IMR-90 (cell line): Measurements from ENCODE around the gene LAMA4. TPM values are rescaled to one million over a fixed set of nuclear protein-coding genes. Genes with fewer than 3 reads are reported as not detected.
A peak's percentile ranks its signal among the peaks of the same experiment; 100 is the strongest.

Experiments
- ATAC-seq: fragments of 200-7000 bp; cut with Tn5 transposase; 2 replicates; pipeline ENCODE4 v1.9.1; 2020; ENCODE audit warnings: low read depth, mild to moderate bottlenecking, moderate library complexity
- BruUV-seq: library from RNA; stranded (reverse); fragments of 400-500 nt; replicated peaks from 2 replicates; lab custom pipeline; 2021; lab: Mats Ljungman, UMichigan
- CTCF ChIA-PET: fragments of 300-600 bp; formaldehyde crosslinking; extraction: SDS; loops from one replicate; lab custom pipeline; 2021; ENCODE audit warnings: antibody characterized with exemption; lab: Yijun Ruan, JAX
- POLR2A ChIA-PET: fragments of 300-600 bp; sonication (Branson Sonifier 250); formaldehyde crosslinking; loops from one replicate; lab custom pipeline; 2022; ENCODE audit warnings: antibody characterized with exemption; ENCODE audit not compliant: unreplicated experiment; lab: Charles Lee
- DNase-seq: peaks from one replicate; pipeline ENCODE4 v3.0.0; 2013
- H2AFZ ChIP-seq: replicated peaks from 2 replicates; pipeline ENCODE3; 2013; ENCODE audit warnings: low read length, mild to moderate bottlenecking; ENCODE audit not compliant: poor library complexity
- H2AK5ac ChIP-seq: 2 replicates; pipeline ENCODE4 v1.6.1; 2013; ENCODE audit warnings: low read depth, low read length, inconsistent platforms
- H2AK9ac ChIP-seq: replicated peaks from 2 replicates; pipeline ENCODE3; 2013; ENCODE audit warnings: mild to moderate bottlenecking, low read depth, low read length, moderate library complexity; ENCODE audit not compliant: poor library complexity
- H2BK120ac ChIP-seq: 2 replicates; pipeline ENCODE4 v1.6.1; 2013; ENCODE audit warnings: low read depth, low read length, inconsistent platforms
- H2BK15ac ChIP-seq: 3 replicates; pipeline ENCODE4 v1.6.1; 2013; ENCODE audit warnings: low read depth, low read length, inconsistent platforms
- H2BK20ac ChIP-seq: 2 replicates; pipeline ENCODE4 v1.6.1; 2013; ENCODE audit warnings: low read depth, mild to moderate bottlenecking, inconsistent platforms, low read length, moderate library complexity
- H2BK5ac ChIP-seq: 2 replicates; pipeline ENCODE4 v1.6.1; 2013; ENCODE audit warnings: mild to moderate bottlenecking, low read depth, low read length, inconsistent platforms; ENCODE audit not compliant: poor library complexity, severe bottlenecking
- H3K14ac ChIP-seq: replicated peaks from 2 replicates; pipeline ENCODE4 v1.6.1; 2013; ENCODE audit warnings: low read depth, low read length, inconsistent platforms
- H3K18ac ChIP-seq: 2 replicates; pipeline ENCODE4 v1.6.1; 2013; ENCODE audit warnings: low read depth, low read length, control low read depth
- H3K23ac ChIP-seq: 2 replicates; pipeline ENCODE4 v1.6.1; 2013; ENCODE audit warnings: low read depth, low read length, inconsistent platforms
- H3K27ac ChIP-seq: 2 replicates; pipeline ENCODE4 v1.5.1; 2013; ENCODE audit warnings: mild to moderate bottlenecking, control low read depth, low read length; ENCODE audit not compliant: insufficient read depth
- H3K27me3 ChIP-seq: 2 replicates; pipeline ENCODE4 v1.6.1; 2013; ENCODE audit warnings: low read length; ENCODE audit not compliant: control insufficient read depth, insufficient read depth
- H3K36me3 ChIP-seq: 2 replicates; pipeline ENCODE4 v1.6.1; 2013; ENCODE audit warnings: low read length, mixed read lengths; ENCODE audit not compliant: control insufficient read depth, insufficient read depth
- H3K4ac ChIP-seq: 2 replicates; pipeline ENCODE4 v1.6.1; 2013; ENCODE audit warnings: low read depth, low read length, inconsistent platforms
- H3K4me1 ChIP-seq: 2 replicates; pipeline ENCODE4 v1.6.1; 2013; ENCODE audit warnings: low read length, mixed read lengths; ENCODE audit not compliant: control insufficient read depth, insufficient read depth
- H3K4me2 ChIP-seq: 2 replicates; pipeline ENCODE4 v1.6.1; 2013; ENCODE audit warnings: low read depth, mild to moderate bottlenecking, control low read depth, low read length, moderate library complexity
- H3K4me3 ChIP-seq: 2 replicates; pipeline ENCODE4 v1.5.1; 2013; ENCODE audit warnings: low read depth, mild to moderate bottlenecking, control low read depth, low read length, moderate library complexity; ENCODE audit not compliant: insufficient read depth
- H3K56ac ChIP-seq: 2 replicates; pipeline ENCODE4 v1.6.1; 2013; ENCODE audit warnings: low read length, inconsistent platforms; ENCODE audit not compliant: insufficient read depth; ENCODE audit errors: extremely low read depth
- H3K79me1 ChIP-seq, 2 experiments: 2 replicates each; pipeline ENCODE4 v1.6.1; 2013; ENCODE audit warnings: low read length in 2 of 2, inconsistent platforms in 1 of 2, low read depth in 1 of 2
- H3K9ac ChIP-seq: 2 replicates; pipeline ENCODE4 v1.6.1; 2013; ENCODE audit warnings: low read depth, low read length, control low read depth
- H3K9me1 ChIP-seq: 2 replicates; pipeline ENCODE4 v1.6.1; 2013; ENCODE audit warnings: low read length, inconsistent platforms; ENCODE audit not compliant: insufficient read depth
- H3K9me3 ChIP-seq: 2 replicates; pipeline ENCODE4 v1.6.1; 2013; ENCODE audit warnings: low read length; ENCODE audit not compliant: control insufficient read depth, insufficient read depth
- H4K20me1 ChIP-seq: 2 replicates; pipeline ENCODE4 v1.6.1; 2013; ENCODE audit warnings: low read length, inconsistent platforms; ENCODE audit not compliant: insufficient read depth
- H4K5ac ChIP-seq: 2 replicates; pipeline ENCODE4 v1.6.1; 2013; ENCODE audit warnings: mild to moderate bottlenecking, low read depth, low read length, control low read depth
- H4K8ac ChIP-seq, 2 experiments: 2 replicates each; pipeline ENCODE4 v1.6.1; 2013; ENCODE audit warnings: low read depth in 2 of 2, low read length in 2 of 2, control low read depth in 1 of 2, inconsistent platforms in 1 of 2
- H4K91ac ChIP-seq: 2 replicates; pipeline ENCODE4 v1.6.1; 2013; ENCODE audit warnings: low read depth, low read length, inconsistent platforms; ENCODE audit not compliant: insufficient read depth
- CTCF ChIP-seq: conservative IDR thresholded peaks from 2 replicates; pipeline ENCODE4 v1.5.1; 2012; ENCODE audit warnings: mild to moderate bottlenecking, low read depth, low read length, improper control_type of control experiment
- MAFK ChIP-seq: IDR thresholded peaks from 2 replicates; pipeline ENCODE4 v1.6.1; 2012; ENCODE audit warnings: low read depth, low read length, improper control_type of control experiment
- POLR2A ChIP-seq: IDR thresholded peaks from 2 replicates; pipeline ENCODE4 v1.6.1; 2012; ENCODE audit warnings: mild to moderate bottlenecking, low read depth, low read length
- RAD21 ChIP-seq: IDR thresholded peaks from 2 replicates; pipeline ENCODE4 v1.6.1; 2012; ENCODE audit warnings: low read length, improper control_type of control experiment
- RFX5 ChIP-seq: IDR thresholded peaks from 2 replicates; pipeline ENCODE4 v1.8.0; 2012; ENCODE audit warnings: low read depth, mild to moderate bottlenecking, low read length, moderate library complexity
- USF2 ChIP-seq: fragments of 150-350 bp; IDR thresholded peaks from 2 replicates; pipeline ENCODE4 v1.6.1; 2017; ENCODE audit warnings: mild to moderate bottlenecking, antibody characterized with exemption, low read length, low read depth
- WGBS, 2 experiments: methylation state at CpG; one replicate each; pipeline versions ENCODE4 v1.1.5 to v1.1.7; 2013; ENCODE audit warnings: missing lambda C conversion rate in 2 of 2; ENCODE audit not compliant: insufficient read length in 1 of 2; ENCODE audit errors: extremely low coverage in 2 of 2; 5-methylcytosine and 5-hydroxymethylcytosine counted together
- dilution Hi-C: fragments of 300-500 bp; cut with HindIII; formaldehyde crosslinking; loops from one replicate; pipeline ENCODE4 v1.14.3; 2018; ENCODE audit warnings: low sequenced_read_pairs; ENCODE audit not compliant: unreplicated experiment
- in situ Hi-C: fragments of 300-500 bp; cut with MboI; formaldehyde crosslinking; loops from 3 replicates; pipeline ENCODE4 v1.14.3; 2019; ENCODE audit warnings: low sequenced_read_pairs, inconsistent platforms, mixed read lengths
- intact Hi-C: fragments of 100-400 bp; cut with micrococcal nuclease; formaldehyde crosslinking; loops from 2 replicates; pipeline ENCODE4 v1.10.0; 2022
- polyA plus RNA-seq, 3 experiments: library from polyadenylated mRNA; depleted of rRNA; stranded (reverse); fragments of >200 nt; gene quantifications; 2 replicates each; pipeline ENCODE4 v1.2.3, GENCODE V29; 2012; ENCODE audit warnings: low replicate concordance in 1 of 3
- total RNA-seq: library from RNA; depleted of rRNA; stranded (reverse); fragments of >200 nt; gene quantifications from 2 replicates; pipeline ENCODE4 v1.2.3, GENCODE V29; 2012

Gene LAMA4
- total and polyA plus RNA-seq, 2 of the 4 experiments (the other 2 are of a cell fraction), result 33.9 to 35.8 TPM

DNA sequence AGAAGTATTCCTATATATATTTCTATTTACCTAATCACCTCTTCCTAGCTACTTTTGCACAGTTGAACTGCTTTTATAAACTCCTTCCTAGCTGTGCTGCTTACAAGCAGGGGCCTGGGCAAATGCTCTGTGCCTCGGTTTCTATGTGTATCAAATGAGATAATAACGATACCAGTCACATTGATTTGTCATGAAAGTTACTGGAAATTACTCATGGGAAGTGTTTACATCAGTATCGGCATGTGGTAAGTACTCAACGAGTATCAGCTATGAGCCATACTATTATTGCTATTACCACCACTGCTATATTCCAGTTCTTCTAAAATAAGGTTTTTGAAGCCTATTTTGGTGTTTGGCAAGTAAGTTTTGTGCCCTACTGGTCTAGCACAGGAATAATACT lies 4.9 kb downstream of the LAMA4 start (continued):
- TF ChIP-seq USF2, result no peak
- no peak for TF ChIP-seq POLR2A
- no peak for TF ChIP-seq RFX5

DNA sequence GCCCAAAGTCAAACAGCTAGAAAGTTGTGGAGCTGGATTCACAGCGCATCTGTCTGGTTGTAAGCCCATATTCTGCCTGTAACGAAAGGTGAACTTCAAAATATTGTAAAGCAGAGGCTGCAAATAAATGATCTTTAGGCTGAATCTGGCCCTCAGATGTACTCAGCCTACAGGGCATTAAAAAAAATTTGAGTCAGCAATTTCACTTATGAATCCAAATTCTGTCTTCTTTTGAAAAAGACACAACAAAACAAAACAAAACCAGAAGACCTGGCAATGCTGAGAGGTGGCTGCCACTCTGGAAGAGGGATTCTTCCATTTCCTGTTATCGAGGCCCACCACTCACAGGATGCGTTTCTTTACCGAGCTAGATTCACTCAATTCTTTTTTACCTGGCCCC lies 7.1 kb downstream of the LAMA4 start:
- H3K14ac ChIP-seq, result peak overlapping the region; percentile 10; the same call in 1 of the 2 replicates
- H4K8ac ChIP-seq, result peak overlapping the region; percentile 51 to 57; a peak in 1 of 4 replicates
- POLR2A ChIA-PET, result no interaction called here
- no peak overlapping the region for H2AFZ ChIP-seq
- in situ Hi-C loops, result no loop called here
- H3K27ac ChIP-seq, result peak overlapping the region; percentile 48; the same call in 1 of the 2 replicates
- DNase-seq (no peak), ATAC-seq (no peak)
- H3K36me3 ChIP-seq, result peaks cover 15% of the 10 kb centered on the region
- H4K5ac ChIP-seq, result peak overlapping the region; percentile 79
- no peaks in the 10 kb centered on the region for H3K9me3 ChIP-seq
- peak overlapping the region; percentile 18; the same call in 1 of the 2 replicates for H3K23ac ChIP-seq
- peak overlapping the region; percentile 35; the same call in 1 of the 2 replicates for H2BK20ac ChIP-seq
- dilution Hi-C loops, result no loop called here
- H3K4ac ChIP-seq, result peak overlapping the region; percentile 12; the same call in 1 of the 2 replicates
- H2AK5ac ChIP-seq, result peak overlapping the region; percentile 51; the same call in 1 of the 2 replicates
- TF ChIP-seq CTCF, result no peak
- no peak for TF ChIP-seq RAD21
- TF ChIP-seq MAFK, result peak; percentile 83
- peak overlapping the region; percentile 31; the same call in 2 of the 3 replicates for H2BK15ac ChIP-seq
- no peak overlapping the region for H3K56ac ChIP-seq
- no peak overlapping the region for H2AK9ac ChIP-seq
- H4K20me1 ChIP-seq, result no peaks in the 10 kb centered on the region
- peak overlapping the region; percentile 74 for H3K18ac ChIP-seq
- H3K4me3 ChIP-seq, result no peak overlapping the region
- peak overlapping the region; percentile 59 for H3K4me2 ChIP-seq
- BruUV-seq, result no TSS peak
- CTCF ChIA-PET, result interaction anchor here (1.2 kb wide), 1 partner anchor 86 kb away, joined by 3 read pairs; no protein-coding TSS in a partner anchor
- H3K9me1 ChIP-seq, result peaks cover 13% of the 10 kb centered on the region
- H3K79me1 ChIP-seq, result peaks cover 11 to 23% of the 10 kb centered on the region in 2 experiments
- H2BK120ac ChIP-seq, result peak overlapping the region; percentile 54
- H3K27me3 ChIP-seq, result no peaks in the 10 kb centered on the region
- H4K91ac ChIP-seq, result peak overlapping the region; percentile 29
- intact Hi-C loops, result no loop called here
- H3K4me1 ChIP-seq, result peaks cover 20% of the 10 kb centered on the region
- peak overlapping the region; percentile 42; the same call in 1 of the 2 replicates for H3K9ac ChIP-seq
- WGBS, 2 experiments, result 85% methylated on average over 4 of the region's 5 CpGs; no CpG with 5 or more reads in 1 of the 2 experiments
- H2BK5ac ChIP-seq, result no peak overlapping the region
